ENCODE results near the gene DIPK1B.
"Not testable (repeated sequence)": the region's sequence is repeated elsewhere in the genome, so short reads cannot be mapped to it uniquely, and the experiment has no call there.

The DIPK1B gene

DNA sequence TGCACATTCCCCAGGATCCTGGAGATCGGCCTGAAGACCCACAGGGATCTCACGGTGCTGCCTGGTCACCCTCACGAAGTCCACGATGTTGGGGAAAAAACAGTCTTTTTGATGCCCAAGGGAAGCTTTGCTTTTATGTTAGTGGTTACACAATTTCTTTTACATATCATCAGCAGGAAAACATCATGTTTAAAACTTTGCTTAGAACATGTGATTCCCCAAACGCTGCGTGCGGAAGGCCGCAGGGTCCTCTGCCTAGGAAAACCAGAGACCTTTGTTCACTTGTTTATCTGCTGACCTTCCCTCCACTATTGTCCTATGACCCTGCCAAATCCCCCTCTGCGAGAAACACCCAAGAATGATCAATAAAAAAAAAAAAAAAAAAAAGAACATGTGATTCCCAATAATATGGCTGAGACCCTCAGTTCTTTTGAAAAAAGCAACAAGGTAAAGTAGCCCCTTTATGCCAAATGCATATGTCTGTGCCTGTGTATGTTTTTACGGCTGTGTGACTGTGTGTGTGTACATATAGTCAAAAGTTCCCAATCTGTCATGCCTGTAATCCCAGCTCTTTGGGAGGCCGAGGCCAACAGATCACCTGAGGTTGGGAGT, 13.6 kb upstream of the DIPK1B start:
- no peak for DNase-seq

DNA sequence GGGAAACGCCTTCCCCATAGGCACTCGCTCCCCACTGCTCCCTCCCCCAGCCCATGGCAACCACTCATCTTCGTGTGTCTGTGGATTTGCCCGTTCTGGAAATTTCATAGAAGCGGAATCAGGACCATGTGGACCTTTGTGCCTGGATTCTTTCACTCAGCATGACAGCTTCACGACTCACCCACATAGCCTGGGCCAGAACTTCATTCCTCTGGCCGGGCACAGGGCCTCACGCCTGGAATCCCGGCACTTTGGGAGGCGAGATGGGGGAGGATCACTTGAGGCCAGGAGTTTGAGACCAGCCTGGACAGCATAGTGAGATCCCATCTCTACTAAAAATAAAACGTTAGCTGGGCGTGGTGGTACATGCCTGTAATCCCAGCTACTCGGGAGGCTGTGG, 12.1 kb upstream of the DIPK1B start:
- DNase-seq: no peak

- no peak for DNase-seq
Observed at GRCh38 chr9:136700959-136701667, 11.3 kb upstream of the DIPK1B start.

DNA sequence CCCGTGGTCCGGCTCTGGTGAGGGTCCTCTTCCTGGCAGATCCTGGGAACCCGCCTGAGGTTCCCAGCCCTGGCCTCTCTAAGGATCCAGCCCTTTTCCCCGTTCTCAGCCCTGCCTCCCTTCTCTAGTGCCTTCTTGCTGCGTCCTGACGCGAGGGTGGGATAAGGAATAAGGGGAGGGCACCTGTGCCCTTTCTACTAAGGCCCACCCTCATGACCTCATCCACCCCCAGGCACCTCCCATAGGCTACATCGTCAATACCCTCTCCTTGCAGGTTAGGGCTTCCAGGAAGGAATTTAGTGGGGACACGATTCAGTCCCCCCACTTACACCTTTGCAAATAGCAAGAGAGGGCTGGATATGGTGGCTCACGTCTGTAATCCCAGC, 10.7 kb upstream of the DIPK1B start:
- DNase-seq: no peak

- DNase-seq: no peak
Observed at GRCh38 chr9:136703276-136703860, 9.0 kb upstream of the DIPK1B start.

- not testable (repeated sequence) for DNase-seq
Observed at GRCh38 chr9:136704741-136705140, 7.6 kb upstream of the DIPK1B start.

DNA sequence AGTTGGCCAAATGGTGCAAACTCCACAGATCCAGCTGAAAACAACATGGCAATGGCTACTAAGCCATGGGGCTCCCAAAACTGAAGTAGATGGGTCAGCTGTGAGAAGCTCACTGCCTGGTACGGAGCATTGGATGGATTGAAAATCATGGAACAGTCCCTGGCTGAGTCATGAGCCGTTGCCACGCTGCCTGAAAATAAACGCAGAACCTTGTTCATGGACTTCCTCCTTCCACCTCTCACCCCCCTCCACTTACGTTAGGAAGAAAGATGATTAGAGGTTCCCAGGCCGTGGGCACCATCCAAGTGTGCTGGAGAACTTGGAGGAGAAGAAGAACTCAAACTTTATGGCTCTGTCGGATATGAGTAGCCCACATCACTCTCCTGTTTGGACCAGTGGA, 6.8 kb upstream of the DIPK1B start:
- no peak for DNase-seq

- no peak for DNase-seq
Observed at GRCh38 chr9:136707011-136707410, 5.4 kb upstream of the DIPK1B start.

DNA sequence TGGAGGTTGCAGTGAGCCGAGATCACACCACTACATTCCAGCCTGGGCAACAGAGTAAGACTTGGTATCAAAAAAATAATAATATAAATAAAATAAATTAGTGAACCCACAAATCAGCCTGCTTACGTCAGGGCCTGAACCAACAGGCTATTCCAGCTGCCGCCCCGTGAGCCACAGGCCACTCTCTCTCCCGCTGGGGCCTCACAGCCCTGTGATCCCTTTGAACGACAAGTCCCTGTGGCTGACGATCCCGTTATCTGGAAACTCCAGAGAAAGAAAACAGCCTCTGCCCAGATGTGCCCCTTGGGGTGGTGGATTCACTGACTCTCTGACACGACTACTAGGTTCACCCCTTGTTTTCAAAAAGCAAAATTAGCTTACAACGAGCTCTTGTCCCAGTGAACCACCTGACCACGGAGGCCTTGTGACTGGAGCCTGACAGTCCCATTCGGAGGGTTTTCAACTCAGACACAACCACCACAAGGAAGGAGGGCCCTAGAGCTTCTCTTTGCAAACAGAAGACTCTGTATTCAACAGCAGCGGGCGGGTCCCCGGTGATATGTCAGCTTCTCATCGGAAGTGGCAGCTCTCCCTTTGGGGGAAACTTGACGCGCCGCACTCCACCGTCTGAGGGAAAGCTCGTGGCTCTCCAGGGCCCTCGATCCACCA, 4.4 kb upstream of the DIPK1B start:
- no peak for DNase-seq

DNA sequence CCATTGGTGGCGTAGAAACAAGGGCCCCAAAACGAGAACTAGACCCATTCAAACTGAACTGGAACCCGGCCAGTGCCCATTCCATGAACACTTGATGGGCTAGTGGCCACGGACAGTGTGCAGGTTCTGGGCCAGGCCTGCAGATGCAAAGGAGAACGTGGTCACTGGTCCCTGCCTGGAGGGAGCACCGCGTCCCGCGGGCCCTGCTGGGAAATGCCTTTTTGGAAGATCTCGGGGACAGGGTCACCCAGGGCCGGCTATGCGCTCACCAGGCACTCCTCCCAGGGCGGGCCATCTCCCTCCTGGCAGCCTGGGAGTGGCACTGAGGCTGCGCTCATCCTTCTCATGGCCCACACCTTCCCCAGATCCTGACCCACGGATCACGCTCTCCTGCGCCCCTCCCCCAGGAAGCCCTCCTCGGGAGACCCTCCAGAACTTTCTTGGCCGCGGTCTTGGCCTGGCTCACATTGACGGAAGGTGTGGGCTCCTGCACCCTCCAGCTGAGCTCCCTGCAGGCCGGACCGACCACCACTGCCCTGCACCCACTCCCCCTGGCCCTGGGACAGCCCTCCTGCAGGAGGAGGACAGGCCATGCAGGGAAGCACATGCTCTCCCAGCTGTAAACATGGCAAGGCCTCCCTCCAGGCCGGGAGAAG, 2.8 kb upstream of the DIPK1B start:
- no peak for DNase-seq

DNA sequence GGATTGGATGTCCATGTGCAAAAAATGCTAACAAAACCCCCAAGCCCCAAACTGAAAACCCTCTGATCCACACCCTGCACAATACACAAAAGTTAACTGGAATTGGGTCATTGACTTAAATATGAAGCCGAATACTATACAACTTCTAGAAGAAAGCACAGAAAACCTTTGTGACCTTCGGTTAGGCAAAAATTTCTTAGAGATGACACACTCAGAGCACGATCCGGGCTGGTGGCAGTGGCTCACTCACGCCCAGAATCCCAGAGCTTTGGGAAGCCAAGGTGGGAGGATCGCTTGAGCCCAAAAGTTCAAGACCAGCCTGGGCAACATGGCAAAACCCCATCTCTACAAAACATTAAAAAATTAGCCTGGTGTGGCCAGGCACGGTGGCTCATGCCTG, 1.8 kb upstream of the DIPK1B start:
- DNase-seq: no peak

GRCh38 chr9:136711219-136711648, 1.1 kb upstream of the DIPK1B start:
- not testable (repeated sequence) for DNase-seq

- no peak for DNase-seq
Observed at GRCh38 chr9:136712690-136713544, 545 bp downstream of the DIPK1B start.

GRCh38 chr9:136713550-136713949, 1.2 kb downstream of the DIPK1B start:
- DNase-seq: no peak

- DNase-seq: no peak
Observed at GRCh38 chr9:136714096-136714892, 1.9 kb downstream of the DIPK1B start.

DNA sequence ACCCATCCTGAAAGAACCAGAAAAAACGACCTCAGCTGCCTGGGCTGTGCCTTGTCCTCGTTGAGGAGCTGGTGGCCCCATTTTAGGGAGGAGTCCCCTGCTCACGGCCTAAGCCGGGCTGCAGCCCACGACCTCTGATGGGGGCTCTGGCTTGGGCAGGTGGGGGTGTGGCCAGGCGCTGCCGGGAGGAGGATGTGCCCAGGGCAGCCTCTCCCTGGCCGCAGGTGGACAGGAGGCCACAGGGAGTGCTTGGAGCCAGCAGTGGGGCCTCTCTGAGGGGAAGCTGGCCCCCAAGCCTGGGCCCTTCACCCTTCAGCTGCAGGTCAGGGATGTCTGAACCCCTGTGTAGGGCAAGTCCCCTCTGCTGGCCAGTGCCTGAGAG, 2.5 kb downstream of the DIPK1B start:
- no peak for DNase-seq

DNA sequence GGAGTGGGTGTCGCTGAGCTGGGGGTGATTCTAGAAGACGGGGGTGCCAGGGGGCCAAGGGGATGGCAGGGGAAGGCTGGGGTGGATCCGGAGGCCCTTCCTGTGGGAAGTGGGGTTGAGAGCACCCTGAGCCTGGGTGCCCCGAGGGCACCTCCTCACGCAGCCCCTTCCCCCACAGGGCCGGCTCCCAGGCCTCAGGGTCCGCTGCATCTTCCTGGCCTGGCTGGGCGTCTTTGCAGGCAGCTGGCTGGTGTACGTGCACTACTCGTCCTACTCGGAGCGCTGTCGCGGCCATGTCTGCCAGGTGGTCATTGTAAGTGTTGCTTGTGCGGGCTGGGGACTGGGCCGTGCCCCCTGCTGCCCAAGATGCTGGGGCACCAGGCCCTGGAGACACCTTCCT, 5.0 kb downstream of the DIPK1B start:
- DNase-seq: no peak

DNA sequence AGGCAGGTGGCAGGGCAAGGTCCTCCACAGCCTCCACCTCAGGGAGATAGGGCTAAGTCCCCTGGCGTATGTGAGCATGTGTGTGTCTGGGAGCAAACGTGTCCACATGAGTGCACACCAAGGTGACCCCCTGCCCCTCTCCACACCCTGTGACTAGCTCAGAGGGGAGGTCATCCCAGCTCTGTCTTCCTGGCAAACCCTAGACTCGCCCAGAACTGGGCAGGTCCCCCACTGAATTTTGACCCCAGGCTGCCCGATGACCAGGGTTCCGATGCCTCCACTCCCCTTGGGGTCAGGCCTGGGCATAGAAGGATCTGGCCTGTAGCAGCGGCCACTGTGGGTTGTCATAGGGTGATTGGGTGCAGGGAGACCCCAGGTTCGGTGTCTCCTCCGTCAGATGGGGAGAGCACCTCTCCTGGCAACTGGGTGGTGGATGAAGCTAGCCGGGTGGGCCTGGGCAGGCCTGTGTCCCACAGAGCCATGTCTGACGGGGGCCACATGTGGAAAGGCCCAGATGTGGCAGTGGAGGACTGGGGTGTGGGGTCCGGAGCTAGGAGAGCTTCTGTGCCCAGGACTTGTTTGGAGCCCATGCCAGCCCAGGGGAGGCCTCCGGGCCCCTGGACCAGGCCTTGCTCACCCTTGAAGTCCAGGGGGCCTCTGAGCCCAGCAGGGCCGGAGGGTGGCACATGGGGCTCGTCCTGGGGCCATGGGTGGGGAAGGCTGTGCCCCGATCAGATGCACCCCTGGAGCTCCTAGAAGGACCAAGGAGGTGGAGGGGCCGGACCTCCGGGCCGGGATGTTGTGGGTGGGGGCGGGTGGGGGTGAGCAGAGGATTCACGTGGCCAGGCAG, 6.2 kb downstream of the DIPK1B start:
- DNase-seq: no peak

DNA sequence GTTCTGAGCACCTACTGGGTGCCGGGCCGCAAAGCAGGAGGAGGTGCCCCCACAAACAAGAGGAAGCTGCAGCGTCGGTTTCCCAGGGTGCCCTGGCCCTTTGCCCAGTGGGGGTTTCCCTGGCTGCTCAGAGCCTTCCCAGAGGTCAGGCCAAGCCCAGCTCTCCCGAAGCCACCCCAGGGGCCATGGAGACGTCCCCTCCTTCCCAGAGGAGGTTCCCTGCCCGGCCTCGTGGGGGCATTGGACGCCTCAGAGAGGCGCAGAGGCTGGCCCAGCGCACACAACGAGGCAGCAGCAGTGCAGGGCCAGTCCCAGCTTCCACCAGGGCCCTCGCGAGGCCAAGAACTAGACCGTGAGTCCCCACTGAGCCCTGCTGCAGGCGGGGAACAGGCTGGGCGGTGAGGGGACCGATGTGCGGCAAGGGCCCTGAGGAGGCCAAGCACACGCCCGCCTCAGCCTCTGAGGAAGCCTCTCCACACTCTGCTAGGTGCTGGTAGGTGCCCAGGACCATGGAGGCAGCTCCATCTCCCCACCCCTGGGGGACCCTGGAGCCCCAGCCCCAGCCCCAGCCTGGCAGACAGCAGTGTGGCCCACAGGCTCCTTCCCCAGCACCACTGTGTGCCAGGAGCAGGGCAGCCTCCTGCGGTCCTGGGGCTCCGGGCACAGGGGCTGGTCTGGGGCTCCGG, 7.0 kb downstream of the DIPK1B start:
- DNase-seq: no peak
